Progenitor cell of endocrine pancreas (in vitro differentiated cells): ENCODE data around the gene XRN1. TPM values are rescaled to one million over a fixed set of nuclear protein-coding genes. Genes with fewer than 3 reads are reported as not detected.
A peak's percentile ranks its signal among the peaks of the same experiment; 100 is the strongest.
"Not testable (repeated sequence)": the region's sequence is repeated elsewhere in the genome, so short reads cannot be mapped to it uniquely, and the experiment has no call there.

Experiments
- DNase-seq: peaks from one replicate; pipeline ENCODE4 v3.0.0; 2021; ENCODE audit warnings: low spot score; ENCODE audit not compliant: unreplicated experiment
- H3K27ac Mint-ChIP-seq: 2 replicates; pipeline ENCODE4 v1.8.0; 2021; ENCODE audit warnings: mild to moderate bottlenecking, moderate library complexity, mixed read lengths
- H3K27me3 Mint-ChIP-seq: 2 replicates; pipeline ENCODE4 v1.8.0; 2021; ENCODE audit warnings: mixed read lengths
- H3K36me3 Mint-ChIP-seq: 2 replicates; pipeline ENCODE4 v1.8.0; 2022; ENCODE audit warnings: mixed read lengths; ENCODE audit not compliant: insufficient read depth
- H3K4me1 Mint-ChIP-seq: 2 replicates; pipeline ENCODE4 v1.8.0; 2021; ENCODE audit warnings: low read depth, mixed read lengths
- H3K4me3 Mint-ChIP-seq: 2 replicates; pipeline ENCODE4 v1.8.0; 2021; ENCODE audit warnings: low read depth, mild to moderate bottlenecking, moderate library complexity, mixed read lengths
- H3K9me3 Mint-ChIP-seq: 2 replicates; pipeline ENCODE4 v1.8.0; 2021; ENCODE audit warnings: low read depth, mixed read lengths
- CTCF ChIP-seq: fragments of 200-600 bp; sonication (generic); IDR thresholded peaks from one replicate; pipeline ENCODE4 v1.5.0; 2021; ENCODE audit warnings: antibody characterized with exemption, mild to moderate bottlenecking; ENCODE audit not compliant: unreplicated experiment
- total RNA-seq: library from RNA; stranded (reverse); gene quantifications from 2 replicates; pipeline ENCODE4 v1.2.1, GENCODE V29; 2021

The XRN1 gene
- total RNA-seq, 1 donor from 2014 or later, result 26.9 TPM

GRCh38 chr3:142394921-142395622 lies 52.8 kb downstream of the XRN1 start:
- no peak for DNase-seq
- Mint-ChIP-seq H3K4me3 (no peak overlapping the region), H3K4me1 (no peaks in the 10 kb centered on the region), H3K27me3 (no peaks in the 10 kb centered on the region), H3K36me3 (peaks cover 18% of the 10 kb centered on the region), H3K9me3 (no peaks in the 10 kb centered on the region), H3K27ac (no peak overlapping the region)
- TF ChIP-seq CTCF, result no peak

- TF ChIP-seq CTCF, result no peak
- Mint-ChIP-seq H3K9me3 (peaks cover 3% of the 10 kb centered on the region), H3K27me3 (no peaks in the 10 kb centered on the region), H3K4me3 (no peak overlapping the region), H3K36me3 (peaks cover 38% of the 10 kb centered on the region), H3K27ac (no peak overlapping the region), H3K4me1 (no peaks in the 10 kb centered on the region)
- no peak for DNase-seq
These were observed 62.8 kb downstream of the XRN1 start for GRCh38 chr3:142385078-142385477.

- H3K36me3 Mint-ChIP-seq, result peaks cover 34% of the 10 kb centered on the region
- TF ChIP-seq CTCF, result no peak
- DNase-seq, result no peak
- H3K27me3 Mint-ChIP-seq, result no peaks in the 10 kb centered on the region
- peaks cover 4% of the 10 kb centered on the region for H3K9me3 Mint-ChIP-seq
- no peak overlapping the region for H3K4me3 Mint-ChIP-seq
- H3K27ac Mint-ChIP-seq, result no peak overlapping the region
- H3K4me1 Mint-ChIP-seq, result peaks cover 11% of the 10 kb centered on the region
These were observed 73.2 kb downstream of the XRN1 start for GRCh38 chr3:142374687-142375086.

- peaks cover 12% of the 10 kb centered on the region for H3K4me1 Mint-ChIP-seq
- not testable (repeated sequence) for H3K27me3 Mint-ChIP-seq, H3K4me3 Mint-ChIP-seq, DNase-seq, H3K9me3 Mint-ChIP-seq, H3K27ac Mint-ChIP-seq
- H3K36me3 Mint-ChIP-seq, result peaks cover 34% of the 10 kb centered on the region
These were observed 78.3 kb downstream of the XRN1 start for GRCh38 chr3:142369576-142369975.

GRCh38 chr3:142366434-142366833 lies 81.4 kb downstream of the XRN1 start:
- Mint-ChIP-seq H3K36me3 (peaks cover 15% of the 10 kb centered on the region), H3K9me3 (no peaks in the 10 kb centered on the region), H3K27me3 (no peaks in the 10 kb centered on the region), H3K27ac (no peak overlapping the region), H3K4me3 (no peak overlapping the region), H3K4me1 (peaks cover 14% of the 10 kb centered on the region)
- DNase-seq, result no peak
- TF ChIP-seq CTCF, result peak; percentile 46

GRCh38 chr3:142363936-142364467 lies 83.8 kb downstream of the XRN1 start:
- peaks cover 3% of the 10 kb centered on the region for H3K27me3 Mint-ChIP-seq
- H3K36me3 Mint-ChIP-seq, result peaks cover 25% of the 10 kb centered on the region
- DNase-seq, result no peak
- peaks cover 18% of the 10 kb centered on the region for H3K4me1 Mint-ChIP-seq
- H3K9me3 Mint-ChIP-seq, result no peaks in the 10 kb centered on the region
- H3K4me3 Mint-ChIP-seq, result peak overlapping the region; percentile 10
- peak overlapping the region; percentile 35 for H3K27ac Mint-ChIP-seq
- TF ChIP-seq CTCF, result no peak

- peak overlapping the region; percentile 10 for H3K4me3 Mint-ChIP-seq
- not testable (repeated sequence) for H3K27me3 Mint-ChIP-seq, DNase-seq, H3K9me3 Mint-ChIP-seq
- peaks cover 24% of the 10 kb centered on the region for H3K36me3 Mint-ChIP-seq
- peaks cover 18% of the 10 kb centered on the region for H3K4me1 Mint-ChIP-seq
- peak overlapping the region; percentile 34 for H3K27ac Mint-ChIP-seq
These were observed 84.4 kb downstream of the XRN1 start for GRCh38 chr3:142363433-142363832.
